PFSK-1 (cell line): ENCODE results near the gene TCP11.

Experiments
- FOXP2 ChIP-seq: optimal IDR thresholded peaks from 2 replicates; pipeline ENCODE3; 2011; ENCODE audit warnings: borderline replicate concordance, control low read depth, inconsistent platforms; ENCODE audit not compliant: insufficient read depth; ENCODE audit errors: extremely low read length, extremely low read depth
- POLR2AphosphoS5 ChIP-seq: IDR thresholded peaks from 2 replicates; pipeline ENCODE4 v1.6.1; 2012; ENCODE audit warnings: low read depth, mild to moderate bottlenecking, control low read depth, low read length, moderate library complexity
- REST ChIP-seq, 2 experiments: IDR thresholded peaks; 2 replicates each; pipeline versions ENCODE4 v1.6.1 to v1.8.0; 2011 to 2012; ENCODE audit warnings: low read depth in 2 of 2, low read length in 2 of 2, control low read depth in 1 of 2, inconsistent platforms in 1 of 2, mild to moderate bottlenecking in 1 of 2, moderate library complexity in 1 of 2; ENCODE audit not compliant: insufficient read depth in 1 of 2
- SIN3A ChIP-seq: IDR thresholded peaks from 2 replicates; pipeline ENCODE4 v1.6.1; 2012; ENCODE audit warnings: mild to moderate bottlenecking, low read length, moderate library complexity, borderline replicate concordance; ENCODE audit not compliant: insufficient read depth
- TAF1 ChIP-seq: IDR thresholded peaks from 2 replicates; pipeline ENCODE4 v1.6.1; 2012; ENCODE audit warnings: low read length, control low read depth, borderline replicate concordance; ENCODE audit not compliant: insufficient read depth

The TCP11 gene

DNA sequence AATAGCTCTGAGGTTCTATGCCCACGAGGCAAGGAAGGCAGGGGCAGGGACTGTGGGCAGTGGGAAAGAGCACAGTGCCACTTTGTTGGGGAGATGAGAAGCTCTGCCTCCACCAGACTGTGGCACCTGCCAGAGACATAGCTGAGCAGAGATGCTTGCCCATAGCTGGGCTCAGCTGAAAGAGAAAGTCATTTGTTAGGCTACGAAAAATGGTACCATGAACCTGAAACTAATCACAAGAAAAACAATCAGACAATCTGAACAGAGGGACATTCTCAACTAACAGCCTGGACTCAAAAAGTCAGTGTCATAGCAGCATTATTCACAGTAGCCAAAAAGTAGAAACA, 32.9 kb upstream of the TCP11 start:
- TF ChIP-seq TAF1 (no peak), POLR2AphosphoS5 (no peak), REST (IDR thresholded peaks at IDR 0.05; ENCODE audit: insufficient read depth in 1 of 2, low read depth in 2 of 2, low read length in 2 of 2) (no peak), FOXP2 (no peak)

DNA sequence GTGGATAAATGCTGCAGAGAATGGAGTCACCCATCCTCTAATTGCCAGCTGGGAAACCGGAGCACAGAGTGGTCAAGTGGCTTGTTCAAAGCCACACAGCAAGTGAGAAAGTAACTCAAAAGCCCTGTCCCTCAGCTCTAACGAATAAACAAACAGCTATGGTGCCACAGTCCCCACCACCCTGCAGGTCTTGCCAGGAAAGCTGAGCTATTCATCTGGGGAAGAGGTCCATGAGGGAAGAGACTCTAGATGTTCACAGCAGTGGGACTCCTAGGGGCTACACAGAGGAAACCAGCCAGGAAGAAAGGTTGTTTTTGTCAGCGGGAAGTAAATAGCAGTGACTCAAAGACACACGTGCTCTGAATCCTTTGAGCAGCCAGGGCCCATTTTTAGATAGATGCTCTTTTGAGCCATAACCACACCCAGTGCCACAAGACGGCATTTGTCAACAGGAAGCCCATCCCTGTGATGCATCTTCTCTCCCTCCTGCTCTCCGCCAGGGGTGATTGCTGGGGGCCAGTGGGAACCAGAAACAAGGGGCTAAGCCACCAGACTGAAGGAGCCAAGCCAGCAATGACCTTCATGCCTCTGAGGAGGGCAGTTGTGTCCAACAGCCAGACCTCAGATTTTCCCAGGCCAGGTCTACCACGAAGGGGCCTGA, 32.4 kb upstream of the TCP11 start:
- TF ChIP-seq SIN3A (0 out of 2 replicates have a peak, but pooled peaks have one; percentile 31), REST (IDR thresholded peaks at IDR 0.05; ENCODE audit: insufficient read depth in 1 of 2, low read depth in 2 of 2, low read length in 2 of 2) (no peak), POLR2AphosphoS5 (no peak), FOXP2 (no peak)

GRCh38 chr6:35173044-35173426, 31.9 kb upstream of the TCP11 start:
- TF ChIP-seq TAF1, result no peak
- no peak for TF ChIP-seq POLR2AphosphoS5
- TF ChIP-seq SIN3A, result no peak
- TF ChIP-seq REST (IDR thresholded peaks at IDR 0.05; ENCODE audit: insufficient read depth in 1 of 2, low read depth in 2 of 2, low read length in 2 of 2), result no peak
- no peak for TF ChIP-seq FOXP2

GRCh38 chr6:35170891-35171290, 29.8 kb upstream of the TCP11 start:
- no peak for TF ChIP-seq POLR2AphosphoS5

DNA sequence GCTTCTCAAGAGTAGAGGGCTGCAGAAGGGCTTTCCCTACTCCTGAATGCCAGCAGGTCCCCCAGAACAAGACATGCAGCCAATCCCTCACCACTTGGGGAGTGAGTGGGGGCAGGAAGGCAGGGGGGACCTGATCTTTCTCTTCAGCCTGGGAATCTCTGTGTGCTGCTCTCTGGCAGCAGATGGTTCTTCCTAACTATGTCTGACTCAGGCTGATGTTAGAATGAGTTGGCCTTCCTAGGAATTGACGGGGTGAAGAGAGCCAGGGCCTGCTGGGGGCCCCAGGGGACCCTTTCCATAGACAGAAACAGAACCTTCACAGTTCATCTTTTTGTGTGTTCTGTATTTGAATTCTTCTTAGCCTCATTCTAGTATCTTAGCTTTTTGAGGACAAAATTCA, 29.0 kb upstream of the TCP11 start:
- TF ChIP-seq REST (IDR thresholded peaks at IDR 0.05; ENCODE audit: insufficient read depth in 1 of 2, low read depth in 2 of 2, low read length in 2 of 2) (no peak), SIN3A (no peak), FOXP2 (no peak), TAF1 (no peak), POLR2AphosphoS5 (no peak)
